HG02885 (cell line): ENCODE data around the gene ISL2.
A peak's percentile ranks its signal among the peaks of the same experiment; 100 is the strongest.
"Not testable (repeated sequence)": the region's sequence is repeated elsewhere in the genome, so short reads cannot be mapped to it uniquely, and the experiment has no call there.

Experiments
- ATAC-seq: cut with Tn5 transposase; IDR thresholded peaks from one replicate; pipeline ENCODE4 v1.9.1; 2021; ENCODE audit warnings: mild to moderate bottlenecking; ENCODE audit not compliant: unreplicated experiment, poor library complexity

The ISL2 gene

GRCh38 chr15:76336254-76337058, at the start of gene ISL2:
ISL2 (plus strand) TSS chr15:76336773; CDS start chr15:76336884, 111 bp downstream.
- ATAC-seq: peak; percentile 66

- ATAC-seq: no peak
These were observed 47.0 kb upstream of the ISL2 start for GRCh38 chr15:76289582-76289981.

GRCh38 chr15:76293361-76293760, 43.2 kb upstream of the ISL2 start:
- no peak for ATAC-seq

- not testable (repeated sequence) for ATAC-seq
These were observed 42.1 kb upstream of the ISL2 start for GRCh38 chr15:76294463-76294862.

- no peak for ATAC-seq
These were observed 39.7 kb upstream of the ISL2 start for GRCh38 chr15:76296849-76297248.

GRCh38 chr15:76297951-76298350, 38.6 kb upstream of the ISL2 start:
- not testable (repeated sequence) for ATAC-seq

- ATAC-seq: no peak
These were observed 37.6 kb upstream of the ISL2 start for GRCh38 chr15:76298986-76299385.

- no peak for ATAC-seq
These were observed 36.8 kb upstream of the ISL2 start for GRCh38 chr15:76299786-76300185.

GRCh38 chr15:76303909-76304308, 32.7 kb upstream of the ISL2 start:
- ATAC-seq: no peak

GRCh38 chr15:76309601-76310330, 26.8 kb upstream of the ISL2 start:
- ATAC-seq: no peak

GRCh38 chr15:76310475-76311099, 26.0 kb upstream of the ISL2 start:
- ATAC-seq: no peak

- peak; percentile 98 for ATAC-seq
These were observed 25.2 kb upstream of the ISL2 start, which contains the start of gene ETFA for GRCh38 chr15:76311100-76311953. ETFA (minus strand) TSS chr15:76311469; CDS start chr15:76311388, 81 bp downstream.

GRCh38 chr15:76312540-76313174, 23.9 kb upstream of the ISL2 start:
- ATAC-seq: no peak

GRCh38 chr15:76313175-76313567, 23.4 kb upstream of the ISL2 start:
- ATAC-seq: not testable (repeated sequence)

GRCh38 chr15:76313731-76314130, 22.8 kb upstream of the ISL2 start:
- no peak for ATAC-seq

GRCh38 chr15:76320012-76320411, 16.6 kb upstream of the ISL2 start:
- no peak for ATAC-seq

GRCh38 chr15:76321171-76321570, 15.4 kb upstream of the ISL2 start:
- no peak for ATAC-seq

- no peak for ATAC-seq
These were observed 15.0 kb upstream of the ISL2 start for GRCh38 chr15:76321602-76322001.

- no peak for ATAC-seq
These were observed 12.5 kb upstream of the ISL2 start for GRCh38 chr15:76324066-76324465.

GRCh38 chr15:76325704-76326103, 10.9 kb upstream of the ISL2 start:
- ATAC-seq: no peak
